Activated T-helper 1 cell treated with anti-CD3 and anti-CD28 coated beads, Interleukin-12 subunit alpha, Interleukin-12 subunit beta, Interleukin-2, Interleukin-4 antibody, amounts not matched to agents 30 ng/mL and 10 ng/mL and 1 ng/mL, durations not matched to agents 14 hours and 24 hours and 36 hours (primary cell): ENCODE measurements around the gene SGK2. TPM values are rescaled to one million over a fixed set of nuclear protein-coding genes. Genes with fewer than 3 reads are reported as not detected.

Experiments
- DNase-seq: peaks from one replicate; pipeline ENCODE4 v3.0.0; 2021; ENCODE audit warnings: low spot score
- H3K27ac Mint-ChIP-seq: one replicate; pipeline ENCODE4 v1.8.0; 2021; ENCODE audit warnings: mild to moderate bottlenecking, mixed read lengths
- H3K27me3 Mint-ChIP-seq: one replicate; pipeline ENCODE4 v1.8.0; 2022; ENCODE audit warnings: mild to moderate bottlenecking, moderate library complexity, mixed read lengths; ENCODE audit not compliant: insufficient read depth
- H3K36me3 Mint-ChIP-seq: one replicate; pipeline ENCODE4 v1.8.0; 2021; ENCODE audit warnings: low read depth, mixed read lengths
- H3K4me1 Mint-ChIP-seq: one replicate; pipeline ENCODE4 v1.8.0; 2021; ENCODE audit warnings: low read depth, mixed read lengths
- H3K4me3 Mint-ChIP-seq: one replicate; pipeline ENCODE4 v1.8.0; 2021; ENCODE audit warnings: mild to moderate bottlenecking, moderate library complexity, mixed read lengths
- H3K9me3 Mint-ChIP-seq: one replicate; pipeline ENCODE4 v1.8.0; 2021; ENCODE audit warnings: mixed read lengths
- intact Hi-C: fragments of 100-400 bp; cut with micrococcal nuclease; formaldehyde crosslinking; loops from one replicate; pipeline ENCODE4 v1.15.1; 2024
- total RNA-seq: library from RNA; stranded (reverse); gene quantifications from 2 replicates; pipeline ENCODE4 v1.2.3, GENCODE V29; 2022

The SGK2 gene
- total RNA-seq, 1 donor from 2014 or later: not detected

DNA sequence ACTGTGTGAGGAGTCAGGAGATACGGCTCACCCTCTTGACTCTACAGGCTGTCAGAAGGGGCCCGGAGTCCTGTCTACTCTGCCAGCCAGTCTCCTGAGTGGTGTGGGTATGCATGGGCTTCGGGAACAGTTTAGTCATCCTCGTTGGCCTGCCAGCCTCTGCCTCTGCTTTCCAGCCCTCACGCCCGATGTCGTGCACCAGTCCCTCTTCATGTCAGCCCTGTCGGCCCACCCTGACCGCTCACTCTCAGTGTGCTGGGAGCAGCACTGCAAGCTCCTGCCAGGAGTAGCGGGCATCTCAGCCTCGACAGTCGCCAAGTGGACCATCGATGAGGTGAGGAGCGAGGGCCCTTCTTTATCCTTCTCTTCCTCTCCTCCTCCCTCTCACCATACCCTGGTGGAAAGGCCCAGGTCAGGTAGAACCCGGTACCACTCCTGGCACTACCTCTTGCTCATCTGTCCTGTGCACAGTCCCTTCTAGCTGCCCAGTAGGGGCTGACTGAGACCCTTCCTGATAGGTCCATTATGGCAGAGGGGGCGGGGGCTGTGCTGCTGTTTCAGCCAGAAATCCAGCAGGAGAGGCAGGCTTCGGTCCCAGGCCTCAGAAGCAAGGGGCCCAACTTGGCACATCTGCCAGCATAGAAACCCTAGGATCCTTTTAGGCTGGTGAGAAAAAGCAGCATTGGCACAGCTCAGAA lies 18.7 kb upstream of the SGK2 start:
- intact Hi-C loops: no loop called here
- no peak overlapping the region for H3K4me3 Mint-ChIP-seq

GRCh38 chr20:43540673-43541060 lies 18.2 kb upstream of the SGK2 start:
- no peaks in the 10 kb centered on the region for H3K36me3 Mint-ChIP-seq
- no peak for DNase-seq
- intact Hi-C loops: loop anchor here (1.0 kb wide), 1 partner anchor 29 kb away; no protein-coding TSS in a partner anchor
- H3K4me3 Mint-ChIP-seq: no peak overlapping the region
- no peaks in the 10 kb centered on the region for H3K4me1 Mint-ChIP-seq
- H3K27ac Mint-ChIP-seq: no peak overlapping the region
- H3K27me3 Mint-ChIP-seq: no peaks in the 10 kb centered on the region
- no peaks in the 10 kb centered on the region for H3K9me3 Mint-ChIP-seq

More for the DNA sequence above, 18.7 kb upstream of the SGK2 start:
- H3K36me3 Mint-ChIP-seq: no peaks in the 10 kb centered on the region
- DNase-seq: no peak
- H3K4me1 Mint-ChIP-seq: no peaks in the 10 kb centered on the region
- no peaks in the 10 kb centered on the region for H3K9me3 Mint-ChIP-seq
- no peaks in the 10 kb centered on the region for H3K27me3 Mint-ChIP-seq
- H3K27ac Mint-ChIP-seq: no peak overlapping the region

- Mint-ChIP-seq H3K36me3 (no peaks in the 10 kb centered on the region), H3K4me1 (no peaks in the 10 kb centered on the region), H3K27me3 (no peaks in the 10 kb centered on the region), H3K9me3 (no peaks in the 10 kb centered on the region), H3K27ac (no peak overlapping the region), H3K4me3 (no peak overlapping the region)
- intact Hi-C loops: loop anchor here (1.0 kb wide), 1 partner anchor 30 kb away; no protein-coding TSS in a partner anchor
- DNase-seq: no peak
Observed at GRCh38 chr20:43541214-43541613, 17.6 kb upstream of the SGK2 start.

- DNase-seq: no peak
- intact Hi-C loops: no loop called here
- no peaks in the 10 kb centered on the region for H3K27me3 Mint-ChIP-seq
Observed at GRCh38 chr20:43542161-43542560, 16.7 kb upstream of the SGK2 start.

GRCh38 chr20:43542674-43543073 lies 16.2 kb upstream of the SGK2 start:
- intact Hi-C loops: no loop called here
- Mint-ChIP-seq H3K27me3 (no peaks in the 10 kb centered on the region), H3K36me3 (peaks cover 2% of the 10 kb centered on the region), H3K4me3 (no peak overlapping the region), H3K4me1 (no peaks in the 10 kb centered on the region), H3K27ac (no peak overlapping the region), H3K9me3 (peaks cover 4% of the 10 kb centered on the region)
- DNase-seq: no peak

More at GRCh38 chr20:43542161-43542560, 16.7 kb upstream of the SGK2 start:
- Mint-ChIP-seq H3K27ac (no peak overlapping the region), H3K4me3 (no peak overlapping the region), H3K4me1 (no peaks in the 10 kb centered on the region), H3K36me3 (no peaks in the 10 kb centered on the region), H3K9me3 (no peaks in the 10 kb centered on the region)

- no peak for DNase-seq
- H3K4me3 Mint-ChIP-seq: no peak overlapping the region
- no peaks in the 10 kb centered on the region for H3K4me1 Mint-ChIP-seq
- no peak overlapping the region for H3K27ac Mint-ChIP-seq
- intact Hi-C loops: no loop called here
- H3K9me3 Mint-ChIP-seq: peaks cover 4% of the 10 kb centered on the region
- no peaks in the 10 kb centered on the region for H3K27me3 Mint-ChIP-seq
- H3K36me3 Mint-ChIP-seq: peaks cover 2% of the 10 kb centered on the region
Observed at GRCh38 chr20:43543138-43543537, 15.7 kb upstream of the SGK2 start.

- Mint-ChIP-seq H3K4me3 (no peak overlapping the region), H3K27me3 (no peaks in the 10 kb centered on the region), H3K36me3 (peaks cover 2% of the 10 kb centered on the region), H3K4me1 (no peaks in the 10 kb centered on the region), H3K9me3 (peaks cover 4% of the 10 kb centered on the region), H3K27ac (no peak overlapping the region)
- no peak for DNase-seq
- intact Hi-C loops: no loop called here
Observed at GRCh38 chr20:43544501-43544900, 14.3 kb upstream of the SGK2 start.

DNA sequence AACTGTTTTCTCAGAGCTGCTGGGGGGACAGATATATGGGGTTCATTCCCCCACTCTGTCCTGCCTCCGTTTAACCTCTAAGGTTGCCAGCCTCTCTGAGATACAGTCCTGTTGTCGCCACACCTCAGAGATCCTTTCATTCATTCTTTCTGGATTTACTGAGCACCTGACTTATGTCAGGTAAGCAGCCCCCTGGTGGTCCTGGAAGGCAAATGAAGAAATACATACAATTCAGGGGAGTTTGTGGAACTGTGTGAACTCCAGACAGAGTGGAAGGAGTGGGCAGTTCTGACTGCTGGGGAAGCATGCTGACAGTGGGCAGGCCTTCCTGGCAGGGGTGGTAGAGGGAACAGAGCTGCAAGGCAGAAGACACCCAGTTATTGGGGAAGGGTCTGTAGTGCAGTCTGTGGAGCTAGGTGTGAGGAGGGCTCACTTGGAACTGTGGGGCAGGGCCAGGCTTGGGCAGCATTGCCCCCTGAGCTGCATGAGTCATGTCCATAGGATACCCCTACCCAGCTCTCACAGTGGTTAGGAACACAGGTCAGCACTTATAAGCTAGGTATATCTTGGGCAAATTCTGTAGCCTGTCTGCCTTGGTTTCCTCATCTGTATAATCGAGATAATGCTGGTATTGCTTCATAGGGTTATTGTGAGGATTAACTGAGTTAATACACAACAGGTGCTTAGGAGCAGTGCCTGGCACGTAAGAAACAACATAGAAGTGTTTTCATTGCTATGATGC lies 12.8 kb upstream of the SGK2 start:
- no peak for DNase-seq
- intact Hi-C loops: no loop called here
- Mint-ChIP-seq H3K36me3 (peaks cover 2% of the 10 kb centered on the region), H3K27me3 (no peaks in the 10 kb centered on the region), H3K4me1 (no peaks in the 10 kb centered on the region), H3K9me3 (peaks cover 4% of the 10 kb centered on the region), H3K27ac (no peak overlapping the region), H3K4me3 (no peak overlapping the region)

DNA sequence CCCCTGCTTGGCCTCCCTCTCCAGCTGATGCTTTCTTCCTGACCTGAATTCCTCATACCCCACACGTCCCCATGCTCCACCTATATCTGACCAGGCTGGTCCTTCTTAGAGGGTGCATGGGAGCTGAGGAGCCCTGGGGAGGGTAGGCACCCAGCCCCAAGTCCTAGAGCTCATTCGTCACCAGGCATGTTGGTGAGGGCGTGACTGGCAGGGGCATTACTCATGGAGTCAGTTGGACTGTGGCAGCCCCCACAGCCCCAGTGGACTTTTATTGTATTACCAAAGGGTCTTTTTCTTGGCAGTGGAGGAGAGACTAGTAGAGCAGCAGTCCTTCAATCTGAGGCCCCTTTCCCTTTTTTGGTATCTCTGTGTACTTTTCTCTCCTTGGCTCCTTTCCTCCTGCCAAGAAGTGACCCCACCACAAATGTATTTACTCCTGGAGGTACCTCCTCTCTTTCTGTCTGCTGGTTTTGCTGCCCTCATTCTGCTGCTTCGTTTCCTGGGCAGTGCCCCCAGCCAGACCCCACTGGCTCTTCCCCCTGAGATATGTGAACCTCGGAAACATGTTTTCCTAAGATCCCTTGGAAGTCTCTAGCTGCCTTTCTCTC lies 10.4 kb upstream of the SGK2 start:
- H3K27me3 Mint-ChIP-seq: no peaks in the 10 kb centered on the region
- intact Hi-C loops: no loop called here
- no peak for DNase-seq
- no peaks in the 10 kb centered on the region for H3K4me1 Mint-ChIP-seq
- H3K9me3 Mint-ChIP-seq: peaks cover 4% of the 10 kb centered on the region
- peaks cover 2% of the 10 kb centered on the region for H3K36me3 Mint-ChIP-seq
- no peak overlapping the region for H3K4me3 Mint-ChIP-seq
- no peak overlapping the region for H3K27ac Mint-ChIP-seq

- H3K36me3 Mint-ChIP-seq: peaks cover 2% of the 10 kb centered on the region
- intact Hi-C loops: no loop called here
Observed at GRCh38 chr20:43549416-43550065, 9.3 kb upstream of the SGK2 start.

DNA sequence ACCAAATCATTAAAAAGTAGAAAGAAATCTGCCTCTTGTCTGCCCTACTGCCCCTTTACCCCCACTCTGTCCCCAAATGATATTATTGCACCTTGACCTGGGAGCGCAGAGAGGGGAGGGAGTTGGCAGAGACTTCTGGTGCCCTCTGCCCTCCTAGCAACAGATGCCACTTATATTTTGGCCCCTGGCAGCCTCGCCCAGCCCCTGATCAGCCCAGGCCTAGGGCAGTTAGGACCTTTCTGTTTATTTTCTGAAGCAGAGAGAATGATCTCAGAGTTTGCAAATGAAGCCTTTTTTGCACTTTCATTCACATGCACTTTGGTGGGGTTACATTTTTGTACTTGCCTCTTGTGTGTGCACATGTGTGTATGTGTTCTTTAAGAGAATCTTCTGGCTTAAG lies 8.4 kb upstream of the SGK2 start:
- no peak overlapping the region for H3K4me3 Mint-ChIP-seq
- peaks cover 4% of the 10 kb centered on the region for H3K9me3 Mint-ChIP-seq
- H3K4me1 Mint-ChIP-seq: no peaks in the 10 kb centered on the region
- intact Hi-C loops: no loop called here
- no peak overlapping the region for H3K27ac Mint-ChIP-seq
- DNase-seq: no peak
- H3K27me3 Mint-ChIP-seq: peaks cover 2% of the 10 kb centered on the region
- peaks cover 2% of the 10 kb centered on the region for H3K36me3 Mint-ChIP-seq

More at GRCh38 chr20:43549416-43550065, 9.3 kb upstream of the SGK2 start:
- Mint-ChIP-seq H3K4me3 (no peak overlapping the region), H3K9me3 (peaks cover 4% of the 10 kb centered on the region), H3K27me3 (no peaks in the 10 kb centered on the region), H3K4me1 (no peaks in the 10 kb centered on the region), H3K27ac (no peak overlapping the region)
- DNase-seq: no peak

- Mint-ChIP-seq H3K36me3 (no peaks in the 10 kb centered on the region), H3K4me1 (no peaks in the 10 kb centered on the region), H3K27ac (no peak overlapping the region), H3K27me3 (peaks cover 4% of the 10 kb centered on the region), H3K9me3 (no peaks in the 10 kb centered on the region), H3K4me3 (no peak overlapping the region)
- DNase-seq: no peak
- intact Hi-C loops: no loop called here
Observed at GRCh38 chr20:43554369-43554768, 4.5 kb upstream of the SGK2 start.
